Mammary epithelial cell (primary cell): ENCODE results near the gene RGS2.

Experiments used
- CTCF ChIP-seq, 2 donors: IDR thresholded peaks in 1 of 2; conservative IDR thresholded peaks in 1 of 2; 2 replicates each; pipeline ENCODE4 v1.5.1; 2011 to 2012; ENCODE audit warnings: inconsistent platforms in 2 of 2, low read length in 2 of 2, mild to moderate bottlenecking in 2 of 2, control low read depth in 1 of 2, low read depth in 1 of 2; ENCODE audit not compliant: insufficient read depth in 1 of 2; ENCODE audit errors: extremely low read depth in 1 of 2
- EZH2 ChIP-seq: IDR thresholded peaks from 2 replicates; pipeline ENCODE4 v1.6.1; 2012; ENCODE audit warnings: low read length, inconsistent platforms, borderline replicate concordance

- TF ChIP-seq CTCF (conservative IDR thresholded peaks at IDR 0.05 in 1 of 2, IDR thresholded peaks at IDR 0.05 in 1 of 2; ENCODE audit: extremely low read depth in 1 of 2, insufficient read depth in 1 of 2, low read depth in 1 of 2, low read length in 2 of 2) (no peak), EZH2 (no peak)
Measured at GRCh38 chr1:192826791-192827546, 18.1 kb downstream of the RGS2 start.
